ENCODE measurements around the gene KMT2E. TPM values are rescaled to one million over a fixed set of nuclear protein-coding genes. Genes with fewer than 3 reads are reported as not detected.

KMT2E gene
- total RNA-seq, 1 experiment from 2014 or later: 63.9 TPM

DNA sequence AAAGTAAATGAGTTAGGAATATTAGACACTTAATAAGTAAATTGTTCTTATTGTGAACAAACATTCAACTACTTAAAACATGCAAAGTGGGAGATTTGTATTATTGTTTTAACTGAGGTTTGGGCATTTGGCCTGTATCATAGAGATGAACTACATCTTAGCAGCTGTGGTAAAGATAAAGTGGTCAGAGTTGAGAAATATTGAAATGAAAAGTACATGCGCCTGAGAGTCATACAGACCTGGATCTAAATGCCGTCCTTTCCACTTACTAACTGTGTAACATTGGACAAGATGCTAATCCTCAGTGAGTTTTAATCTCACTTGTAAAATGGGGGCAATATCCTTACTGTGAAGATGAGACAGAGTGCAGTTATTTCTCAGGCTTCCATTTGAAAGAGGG is 74.5 kb downstream of the KMT2E start:
- BruUV-seq (replicated peaks): TSS peak; percentile 11

DNA sequence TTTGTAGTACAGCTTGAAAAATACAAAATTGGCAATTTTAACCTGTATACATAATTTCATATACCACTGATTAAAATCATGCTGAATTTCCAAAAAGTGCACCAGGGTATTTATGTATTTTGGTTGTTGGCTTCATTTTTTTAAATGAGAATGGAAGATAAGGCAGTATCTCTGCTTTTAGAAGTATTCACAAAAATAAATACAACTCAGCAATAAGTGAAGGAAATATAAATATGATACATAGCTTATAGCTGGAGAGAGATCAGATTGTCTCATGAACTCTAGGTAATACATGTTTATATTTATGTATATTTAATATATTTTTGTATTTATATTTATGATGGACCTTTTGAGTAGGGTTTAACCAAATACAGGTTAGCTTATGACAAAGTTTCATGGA is 81.0 kb downstream of the KMT2E start:
- H3K36me3 ChIP-seq (ENCODE audit: insufficient read depth, low read length, poor library complexity, severe bottlenecking): peaks cover 29% of the 10 kb centered on the region
- no peaks in the 10 kb centered on the region for H3K9me3 ChIP-seq (ENCODE audit: low read depth, low read length, poor library complexity, severe bottlenecking)
- H3K27me3 ChIP-seq (replicated peaks; ENCODE audit: insufficient read depth, low read depth, low read length, poor library complexity): no peaks in the 10 kb centered on the region
- POLR2A ChIA-PET (ENCODE audit: low non-redundant PET): no interaction called here
- intact Hi-C loops (cut with micrococcal nuclease; ENCODE audit: unreplicated experiment): no loop called here
- BruUV-seq (replicated peaks): no TSS peak
- H3K4me3 ChIP-seq (ENCODE audit: low read depth, low read length, poor library complexity, severe bottlenecking): no peak overlapping the region
- no peak overlapping the region for H3K27ac ChIP-seq (ENCODE audit: low read depth, low read length, poor library complexity, severe bottlenecking)
- CTCF ChIA-PET: no interaction called here
- no peak for DNase-seq (ENCODE audit: low spot score)
- TF ChIP-seq, protein P1, sequence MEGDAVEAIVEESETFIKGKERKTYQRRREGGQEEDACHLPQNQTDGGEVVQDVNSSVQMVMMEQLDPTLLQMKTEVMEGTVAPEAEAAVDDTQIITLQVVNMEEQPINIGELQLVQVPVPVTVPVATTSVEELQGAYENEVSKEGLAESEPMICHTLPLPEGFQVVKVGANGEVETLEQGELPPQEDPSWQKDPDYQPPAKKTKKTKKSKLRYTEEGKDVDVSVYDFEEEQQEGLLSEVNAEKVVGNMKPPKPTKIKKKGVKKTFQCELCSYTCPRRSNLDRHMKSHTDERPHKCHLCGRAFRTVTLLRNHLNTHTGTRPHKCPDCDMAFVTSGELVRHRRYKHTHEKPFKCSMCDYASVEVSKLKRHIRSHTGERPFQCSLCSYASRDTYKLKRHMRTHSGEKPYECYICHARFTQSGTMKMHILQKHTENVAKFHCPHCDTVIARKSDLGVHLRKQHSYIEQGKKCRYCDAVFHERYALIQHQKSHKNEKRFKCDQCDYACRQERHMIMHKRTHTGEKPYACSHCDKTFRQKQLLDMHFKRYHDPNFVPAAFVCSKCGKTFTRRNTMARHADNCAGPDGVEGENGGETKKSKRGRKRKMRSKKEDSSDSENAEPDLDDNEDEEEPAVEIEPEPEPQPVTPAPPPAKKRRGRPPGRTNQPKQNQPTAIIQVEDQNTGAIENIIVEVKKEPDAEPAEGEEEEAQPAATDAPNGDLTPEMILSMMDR (conservative IDR thresholded peaks at IDR 0.05; ENCODE audit: low read depth, low read length): no peak
- TF ChIP-seq EZH2 (IDR thresholded peaks at IDR 0.05; ENCODE audit: borderline replicate concordance, low read depth, low read length, poor library complexity, severe bottlenecking): no peak
- H3K4me1 ChIP-seq (ENCODE audit: insufficient read depth, low read length, poor library complexity, severe bottlenecking): no peaks in the 10 kb centered on the region

More for the DNA sequence above, 74.5 kb downstream of the KMT2E start:
- Histone ChIP-seq H3K4me3 (ENCODE audit: low read depth, low read length, poor library complexity, severe bottlenecking) (no peak overlapping the region), H3K27me3 (replicated peaks; ENCODE audit: insufficient read depth, low read depth, low read length, poor library complexity) (no peaks in the 10 kb centered on the region), H3K27ac (ENCODE audit: low read depth, low read length, poor library complexity, severe bottlenecking) (no peak overlapping the region), H3K36me3 (ENCODE audit: insufficient read depth, low read length, poor library complexity, severe bottlenecking) (peaks cover 48% of the 10 kb centered on the region), H3K4me1 (ENCODE audit: insufficient read depth, low read length, poor library complexity, severe bottlenecking) (no peaks in the 10 kb centered on the region), H3K9me3 (ENCODE audit: low read depth, low read length, poor library complexity, severe bottlenecking) (no peaks in the 10 kb centered on the region)
- intact Hi-C loops (cut with micrococcal nuclease; ENCODE audit: unreplicated experiment): no loop called here
- ChIA-PET POLR2A (ENCODE audit: low non-redundant PET) (no interaction called here), CTCF (no interaction called here)
- no peak for DNase-seq (ENCODE audit: low spot score)
- TF ChIP-seq, protein P1 (conservative IDR thresholded peaks at IDR 0.05; ENCODE audit: low read depth, low read length): no peak
- no peak for TF ChIP-seq EZH2 (IDR thresholded peaks at IDR 0.05; ENCODE audit: borderline replicate concordance, low read depth, low read length, poor library complexity, severe bottlenecking)

DNA sequence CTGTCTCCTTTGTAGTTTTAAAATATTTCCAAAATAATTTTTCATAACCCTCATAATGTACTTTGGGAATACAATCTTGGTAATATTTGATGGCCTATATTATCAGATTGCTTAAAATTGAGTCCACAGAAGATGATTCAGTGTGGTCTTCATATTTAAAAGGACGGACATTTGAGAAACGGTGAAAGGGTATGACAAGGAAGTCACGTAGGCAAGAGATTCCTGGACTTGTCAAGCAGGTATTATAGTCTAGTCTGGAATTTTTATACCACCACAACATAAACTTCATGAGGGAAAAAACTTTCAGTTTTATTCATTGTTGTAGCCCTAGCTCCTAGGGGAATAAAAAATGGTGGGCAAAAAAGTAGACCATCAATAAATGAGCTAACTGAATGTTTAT is 82.3 kb downstream of the KMT2E start:
- intact Hi-C loops (cut with micrococcal nuclease; ENCODE audit: unreplicated experiment): no loop called here
- POLR2A ChIA-PET (ENCODE audit: low non-redundant PET): interaction anchor here (0.6 kb wide), 1 partner anchor 119 kb away, joined by 3 read pairs; no protein-coding TSS in a partner anchor
- Histone ChIP-seq H3K4me3 (ENCODE audit: low read depth, low read length, poor library complexity, severe bottlenecking) (no peak overlapping the region), H3K9me3 (ENCODE audit: low read depth, low read length, poor library complexity, severe bottlenecking) (no peaks in the 10 kb centered on the region), H3K27ac (ENCODE audit: low read depth, low read length, poor library complexity, severe bottlenecking) (no peak overlapping the region), H3K36me3 (ENCODE audit: insufficient read depth, low read length, poor library complexity, severe bottlenecking) (peaks cover 26% of the 10 kb centered on the region), H3K4me1 (ENCODE audit: insufficient read depth, low read length, poor library complexity, severe bottlenecking) (no peaks in the 10 kb centered on the region), H3K27me3 (replicated peaks; ENCODE audit: insufficient read depth, low read depth, low read length, poor library complexity) (no peaks in the 10 kb centered on the region)
- no peak for TF ChIP-seq EZH2 (IDR thresholded peaks at IDR 0.05; ENCODE audit: borderline replicate concordance, low read depth, low read length, poor library complexity, severe bottlenecking)
- TF ChIP-seq, protein P1 (conservative IDR thresholded peaks at IDR 0.05; ENCODE audit: low read depth, low read length): no peak
- DNase-seq (ENCODE audit: low spot score): no peak
- CTCF ChIA-PET: no interaction called here
- BruUV-seq (replicated peaks): no TSS peak
